GM12875 (cell line): ENCODE results near the gene CCDC33.

ENCODE experiments used
- H3K4me3 ChIP-seq: one replicate; pipeline ENCODE4 v1.5.1; 2011; ENCODE audit warnings: low read depth, low read length, control low read depth
- CTCF ChIP-seq: IDR thresholded peaks from 2 replicates; pipeline ENCODE4 v1.5.1; 2011; ENCODE audit warnings: low read depth, mild to moderate bottlenecking, control low read depth, inconsistent platforms, low read length, moderate library complexity, borderline replicate concordance; ENCODE audit not compliant: insufficient read depth

The CCDC33 gene

GRCh38 chr15:74376825-74377581 lies 140.9 kb downstream of the CCDC33 start:
- no peak overlapping the region for H3K4me3 ChIP-seq
- no peak for TF ChIP-seq CTCF

DNA sequence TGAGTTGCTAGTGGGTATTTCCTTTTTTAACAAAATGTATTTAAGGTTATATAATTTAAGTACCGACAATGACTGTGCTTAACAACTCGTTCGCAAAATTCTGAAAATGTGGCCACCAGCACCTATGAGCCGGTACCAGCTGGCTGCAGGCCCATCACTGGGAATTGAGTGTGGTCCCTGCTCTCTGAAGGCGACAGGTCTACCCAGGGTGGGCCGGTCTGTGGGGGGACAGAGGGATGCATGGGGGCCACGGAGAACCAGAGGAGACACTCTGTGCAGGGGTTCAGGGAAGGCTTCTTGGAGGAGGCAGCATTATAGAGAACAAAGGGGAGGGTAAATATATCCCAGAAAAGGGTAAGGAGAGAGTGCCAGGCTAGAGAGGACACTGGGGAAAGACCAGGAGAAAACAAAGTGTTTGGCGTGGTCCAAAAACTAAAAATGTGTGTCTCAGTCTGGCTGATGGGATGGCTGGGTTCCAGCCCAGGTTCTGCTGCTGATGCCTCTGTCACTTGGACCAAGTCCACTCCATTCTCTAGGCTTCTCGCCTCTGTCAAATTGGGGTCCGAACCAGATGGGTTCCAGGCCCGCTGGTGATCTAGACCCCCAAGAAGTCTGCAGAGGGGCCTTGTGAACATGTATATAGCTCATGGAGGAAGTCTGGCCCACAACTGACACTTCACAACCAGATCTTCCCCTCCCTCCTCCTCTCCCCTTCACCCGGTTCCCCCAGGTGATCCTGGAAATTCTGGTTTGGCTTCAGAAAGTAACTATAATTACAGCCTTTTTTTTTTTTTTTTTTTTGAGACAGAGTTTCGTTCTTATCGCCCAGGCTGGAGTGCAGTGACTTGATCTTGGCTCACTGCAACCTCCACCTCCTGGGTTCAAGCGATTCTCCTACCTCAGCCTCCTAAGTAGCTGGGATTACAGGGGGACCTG lies 142.0 kb downstream of the CCDC33 start:
- H3K4me3 ChIP-seq, result no peak overlapping the region
- no peak for TF ChIP-seq CTCF

DNA sequence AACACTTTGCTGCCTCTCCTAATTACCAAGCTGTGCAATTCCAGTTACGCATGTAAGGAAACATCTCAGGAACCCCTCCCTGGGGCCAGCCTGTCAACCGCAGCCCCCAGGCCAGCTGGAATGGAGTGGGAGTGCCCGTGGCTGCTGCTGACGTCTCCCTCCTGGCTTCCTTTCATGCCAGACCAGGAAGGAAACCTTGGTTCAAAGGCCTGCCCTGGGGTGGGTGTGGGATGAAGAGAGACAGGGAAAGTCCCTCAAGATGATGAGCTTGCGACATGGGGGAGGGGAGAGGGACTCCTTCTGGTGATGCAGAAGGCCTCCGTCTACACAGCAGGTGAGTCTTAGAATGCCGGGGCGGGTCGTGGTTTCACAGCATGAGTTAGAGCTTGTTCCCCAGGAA lies 142.7 kb downstream of the CCDC33 start:
- no peak overlapping the region for H3K4me3 ChIP-seq
- TF ChIP-seq CTCF, result no peak

DNA sequence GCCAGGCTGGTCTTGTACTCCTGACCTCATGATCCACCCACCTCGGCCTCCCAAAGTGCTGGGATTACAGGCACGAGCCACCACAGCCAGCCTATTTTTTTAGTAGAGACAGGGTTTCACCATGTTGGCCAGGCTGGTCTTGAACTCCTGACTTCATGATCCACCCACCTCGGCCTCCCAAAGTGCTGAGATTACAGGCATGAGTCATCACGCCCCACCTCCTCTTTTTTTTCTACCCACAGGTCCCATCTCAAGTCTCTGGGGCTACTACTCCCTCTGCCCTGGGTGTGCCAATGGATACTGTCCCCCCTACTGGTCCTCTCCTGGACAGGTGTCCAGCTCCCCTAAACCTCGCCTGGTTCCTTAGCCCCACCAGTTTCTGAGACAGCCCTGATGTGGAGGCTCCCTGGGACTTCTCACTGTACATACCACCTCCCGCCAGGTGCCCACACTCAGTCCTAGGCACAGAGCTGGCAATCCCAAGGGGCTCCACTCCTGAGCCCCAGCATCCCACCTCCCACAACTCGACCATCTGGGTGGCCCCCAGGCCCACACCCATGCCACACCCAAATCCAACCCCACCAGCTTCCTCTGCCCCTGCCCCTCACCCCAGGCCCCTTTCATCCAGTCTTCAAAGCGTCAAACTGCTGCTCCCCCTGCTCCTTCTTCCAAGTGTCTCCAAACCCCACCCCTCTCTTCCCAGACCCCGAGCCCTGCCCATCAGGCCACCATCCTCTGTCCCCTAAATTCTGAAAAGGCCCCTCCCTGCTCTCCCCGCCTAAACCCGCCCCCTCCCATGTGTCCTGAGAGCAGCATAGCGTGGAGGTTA lies 144.4 kb downstream of the CCDC33 start:
- TF ChIP-seq CTCF, result no peak
- no peak overlapping the region for H3K4me3 ChIP-seq

DNA sequence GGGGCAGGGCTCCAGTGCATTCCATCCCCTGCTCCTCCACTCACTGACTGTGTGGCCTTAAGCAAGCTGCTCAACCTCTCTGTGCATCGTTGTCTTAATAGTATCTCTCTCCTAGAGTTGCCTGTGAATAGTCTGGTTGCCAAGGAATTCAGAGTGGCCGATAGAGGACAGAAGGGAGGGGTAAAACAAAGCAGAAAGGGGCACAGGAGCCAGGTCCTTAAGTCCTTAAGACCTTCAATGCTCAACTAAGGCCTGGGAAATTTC lies 145.0 kb downstream of the CCDC33 start:
- TF ChIP-seq CTCF, result no peak
- H3K4me3 ChIP-seq, result no peak overlapping the region

DNA sequence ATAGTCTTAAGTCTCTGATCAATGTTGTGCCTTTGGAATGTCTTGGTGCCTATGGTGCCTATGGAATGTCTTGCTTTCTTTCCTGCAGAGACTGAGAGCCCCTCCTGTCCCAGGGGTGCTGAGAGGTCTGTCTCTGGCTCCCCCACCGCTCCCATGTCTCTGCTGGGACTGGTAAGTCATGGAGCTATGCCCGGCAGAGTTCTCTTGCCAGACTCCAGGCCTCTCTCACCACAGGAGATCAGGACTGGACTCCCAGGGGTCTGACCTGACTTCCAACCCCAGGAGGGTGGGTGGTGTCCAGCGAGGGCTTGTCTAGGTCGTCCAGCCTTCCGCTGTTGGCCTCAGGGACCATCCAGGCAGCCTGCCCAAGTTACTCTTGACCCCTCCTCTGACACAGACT lies 145.4 kb downstream of the CCDC33 start:
- H3K4me3 ChIP-seq, result no peak overlapping the region
- TF ChIP-seq CTCF, result no peak
